ENCODE measurements around the gene LAX1.

- TF ChIP-seq CTCF (IDR thresholded peaks at IDR 0.05) (no peak), POLR2A (IDR thresholded peaks at IDR 0.05; ENCODE audit: low read depth) (no peak), EP300 (IDR thresholded peaks at IDR 0.05) (no peak), POLR2AphosphoS5 (IDR thresholded peaks at IDR 0.05) (no peak)
Measured at GRCh38 chr1:203764105-203765028, 616 bp upstream of the LAX1 start.

Measured in esophagus muscularis mucosa (tissue), 4 donors.